Activated CD8-positive, alpha-beta memory T cell treated with anti-CD3 and anti-CD28 coated beads for 24 hours (primary cell): Measurements from ENCODE around the gene LGALS8.
"Not testable (repeated sequence)": the region's sequence is repeated elsewhere in the genome, so short reads cannot be mapped to it uniquely, and the experiment has no call there.

Experiments used
- DNase-seq: peaks from one replicate; pipeline ENCODE4 v3.0.0-alpha.2; 2020

The LGALS8 gene

GRCh38 chr1:236523704-236524141 lies at the start of gene LGALS8:
Gene LGALS8, plus strand, starts transcription at chr1:236523982. Its CDS starts 2,089 bp downstream, at chr1:236526071.
- peak; percentile 94 for DNase-seq

GRCh38 chr1:236476019-236476418 lies 47.8 kb upstream of the LGALS8 start:
- DNase-seq = no peak

GRCh38 chr1:236480758-236481436 lies 42.9 kb upstream of the LGALS8 start:
- no peak for DNase-seq

- DNase-seq = no peak
These were observed 39.3 kb upstream of the LGALS8 start for GRCh38 chr1:236484310-236484971.

GRCh38 chr1:236486356-236487002 lies 37.3 kb upstream of the LGALS8 start:
- no peak for DNase-seq

- DNase-seq = not testable (repeated sequence)
These were observed 34.6 kb upstream of the LGALS8 start for GRCh38 chr1:236489161-236489560.

GRCh38 chr1:236489710-236490377 lies 33.9 kb upstream of the LGALS8 start:
- no peak for DNase-seq

- DNase-seq = no peak
These were observed 32.2 kb upstream of the LGALS8 start for GRCh38 chr1:236491469-236492136.

GRCh38 chr1:236492378-236492777 lies 31.4 kb upstream of the LGALS8 start:
- DNase-seq = no peak

GRCh38 chr1:236494082-236494481 lies 29.7 kb upstream of the LGALS8 start:
- DNase-seq = no peak

- no peak for DNase-seq
These were observed 29.0 kb upstream of the LGALS8 start for GRCh38 chr1:236494586-236495466.

GRCh38 chr1:236495467-236496112 lies 28.2 kb upstream of the LGALS8 start:
- no peak for DNase-seq

- no peak for DNase-seq
These were observed 25.9 kb upstream of the LGALS8 start for GRCh38 chr1:236497908-236498307.

- no peak for DNase-seq
These were observed 22.7 kb upstream of the LGALS8 start for GRCh38 chr1:236501093-236501492.

GRCh38 chr1:236502579-236502971 lies 21.2 kb upstream of the LGALS8 start:
- DNase-seq = no peak

- no peak for DNase-seq
These were observed 20.7 kb upstream of the LGALS8 start for GRCh38 chr1:236502972-236503639.

GRCh38 chr1:236504338-236504737 lies 19.4 kb upstream of the LGALS8 start:
- not testable (repeated sequence) for DNase-seq

- DNase-seq = no peak
These were observed 16.6 kb upstream of the LGALS8 start for GRCh38 chr1:236507022-236507700.

GRCh38 chr1:236508593-236509027 lies 15.2 kb upstream of the LGALS8 start:
- no peak for DNase-seq

GRCh38 chr1:236509203-236509602 lies 14.6 kb upstream of the LGALS8 start:
- DNase-seq = no peak
